SU-DHL-6 (cell line): ENCODE data around the gene HS6ST1.

Experiments used
- EZH2phosphoT487 ChIP-seq: fragments of 200-600 bp; sonication (generic), shearing (Covaris generic); conservative IDR thresholded peaks from 2 replicates; pipeline ENCODE4 v1.6.1; 2018; ENCODE audit warnings: mild to moderate bottlenecking, antibody characterized with exemption, low read length, moderate library complexity, mixed read lengths
- TF ChIP-seq, protein P1 (sequence below): fragments of 200-600 bp; sonication (generic); IDR thresholded peaks from one replicate; pipeline ENCODE4 v1.5.1; 2017; ENCODE audit warnings: antibody characterized with exemption, mild to moderate bottlenecking, low read length, moderate library complexity; ENCODE audit not compliant: insufficient read depth, poor library complexity, severe bottlenecking

DNA sequence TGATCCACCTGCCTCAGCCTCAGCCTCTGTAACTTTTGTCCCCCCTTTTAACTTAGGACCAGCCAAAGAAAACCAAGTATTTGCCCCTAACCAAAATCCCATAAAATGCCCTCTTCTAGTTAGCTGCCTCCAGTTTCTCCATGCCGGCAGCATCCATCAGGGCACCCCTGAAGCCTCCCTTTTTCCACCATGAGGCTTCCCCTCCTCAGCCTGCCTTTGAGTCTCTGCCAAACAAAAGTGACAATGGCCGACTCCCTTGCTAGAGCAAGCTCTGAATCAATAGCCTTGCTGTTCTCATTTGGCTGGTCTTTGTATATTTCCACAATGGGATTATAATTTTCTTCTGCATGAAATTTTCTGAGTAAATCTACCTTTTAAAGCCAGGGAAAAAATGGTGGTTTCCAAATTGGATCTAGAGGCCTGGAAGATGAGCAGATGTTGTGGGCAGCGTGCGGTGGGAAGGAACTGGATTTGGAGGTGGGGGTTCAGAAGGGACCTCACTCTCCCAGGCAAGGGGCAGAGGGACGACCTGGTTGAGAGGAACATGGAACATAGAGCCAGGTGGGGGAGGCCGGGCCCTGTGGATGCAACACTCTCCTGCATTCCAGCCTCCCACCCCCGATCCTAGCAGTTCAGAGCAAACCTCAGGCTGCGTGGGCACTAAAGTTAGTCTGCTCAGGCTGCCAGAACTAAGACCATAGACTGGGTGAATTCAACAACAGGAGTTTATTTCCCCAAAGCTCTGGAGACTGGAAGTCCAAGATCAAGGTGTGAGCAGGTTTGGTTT is 80.6 kb downstream of the HS6ST1 start:
- TF ChIP-seq, protein P1, sequence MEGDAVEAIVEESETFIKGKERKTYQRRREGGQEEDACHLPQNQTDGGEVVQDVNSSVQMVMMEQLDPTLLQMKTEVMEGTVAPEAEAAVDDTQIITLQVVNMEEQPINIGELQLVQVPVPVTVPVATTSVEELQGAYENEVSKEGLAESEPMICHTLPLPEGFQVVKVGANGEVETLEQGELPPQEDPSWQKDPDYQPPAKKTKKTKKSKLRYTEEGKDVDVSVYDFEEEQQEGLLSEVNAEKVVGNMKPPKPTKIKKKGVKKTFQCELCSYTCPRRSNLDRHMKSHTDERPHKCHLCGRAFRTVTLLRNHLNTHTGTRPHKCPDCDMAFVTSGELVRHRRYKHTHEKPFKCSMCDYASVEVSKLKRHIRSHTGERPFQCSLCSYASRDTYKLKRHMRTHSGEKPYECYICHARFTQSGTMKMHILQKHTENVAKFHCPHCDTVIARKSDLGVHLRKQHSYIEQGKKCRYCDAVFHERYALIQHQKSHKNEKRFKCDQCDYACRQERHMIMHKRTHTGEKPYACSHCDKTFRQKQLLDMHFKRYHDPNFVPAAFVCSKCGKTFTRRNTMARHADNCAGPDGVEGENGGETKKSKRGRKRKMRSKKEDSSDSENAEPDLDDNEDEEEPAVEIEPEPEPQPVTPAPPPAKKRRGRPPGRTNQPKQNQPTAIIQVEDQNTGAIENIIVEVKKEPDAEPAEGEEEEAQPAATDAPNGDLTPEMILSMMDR = no peak
- TF ChIP-seq EZH2phosphoT487 = no peak
